IMR-90 (cell line): ENCODE data around the gene RHBDD1.

Experiments used
- BHLHE40 ChIP-seq: fragments of 150-350 bp; IDR thresholded peaks from 2 replicates; pipeline ENCODE4 v1.6.1; 2016; ENCODE audit warnings: mild to moderate bottlenecking, low read depth, low read length
- POLR2A ChIP-seq: IDR thresholded peaks from 2 replicates; pipeline ENCODE4 v1.6.1; 2012; ENCODE audit warnings: mild to moderate bottlenecking, low read depth, low read length
- RAD21 ChIP-seq: IDR thresholded peaks from 2 replicates; pipeline ENCODE4 v1.6.1; 2012; ENCODE audit warnings: low read length, improper control_type of control experiment
- TF ChIP-seq, protein P1 (sequence below): conservative IDR thresholded peaks from 2 replicates; pipeline ENCODE4 v1.5.1; 2012; ENCODE audit warnings: mild to moderate bottlenecking, low read depth, low read length, improper control_type of control experiment

DNA sequence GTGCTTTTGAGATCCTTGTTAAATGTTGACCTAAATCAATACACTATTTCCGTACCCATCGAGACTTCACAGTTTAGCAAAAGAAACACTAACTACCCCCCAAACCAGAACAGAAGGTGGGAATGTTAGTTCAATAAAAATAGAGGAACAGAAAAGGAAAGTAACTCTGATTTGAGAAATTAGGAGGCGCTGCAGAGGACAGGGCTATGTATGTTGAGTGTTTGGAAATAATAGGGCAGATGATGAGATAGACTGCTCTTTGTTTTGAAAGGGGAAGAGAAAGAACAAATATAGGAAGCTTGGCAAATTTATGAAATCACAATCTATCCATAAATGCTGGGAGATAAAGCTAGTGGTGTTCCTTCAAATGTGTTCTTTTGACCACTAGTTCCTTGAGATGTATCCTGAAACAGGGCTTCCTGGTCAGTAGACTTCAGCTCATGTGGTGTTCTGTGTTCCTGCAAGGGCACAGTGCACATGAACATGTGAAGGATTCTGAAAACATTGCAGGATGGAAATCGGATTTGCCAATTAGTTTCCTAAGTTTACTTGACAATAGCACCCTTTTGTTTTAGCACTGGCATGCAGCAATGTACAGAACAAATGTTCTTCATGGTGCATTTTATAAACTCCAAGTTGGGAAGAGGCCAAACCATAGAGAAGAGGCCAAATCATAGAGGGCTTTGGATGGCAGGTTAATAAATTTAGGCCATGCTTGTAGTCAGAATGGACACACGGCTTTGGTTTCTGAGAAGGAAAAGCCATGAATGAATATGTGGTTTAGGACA lies 39.8 kb downstream of the RHBDD1 start:
- TF ChIP-seq, protein P1, sequence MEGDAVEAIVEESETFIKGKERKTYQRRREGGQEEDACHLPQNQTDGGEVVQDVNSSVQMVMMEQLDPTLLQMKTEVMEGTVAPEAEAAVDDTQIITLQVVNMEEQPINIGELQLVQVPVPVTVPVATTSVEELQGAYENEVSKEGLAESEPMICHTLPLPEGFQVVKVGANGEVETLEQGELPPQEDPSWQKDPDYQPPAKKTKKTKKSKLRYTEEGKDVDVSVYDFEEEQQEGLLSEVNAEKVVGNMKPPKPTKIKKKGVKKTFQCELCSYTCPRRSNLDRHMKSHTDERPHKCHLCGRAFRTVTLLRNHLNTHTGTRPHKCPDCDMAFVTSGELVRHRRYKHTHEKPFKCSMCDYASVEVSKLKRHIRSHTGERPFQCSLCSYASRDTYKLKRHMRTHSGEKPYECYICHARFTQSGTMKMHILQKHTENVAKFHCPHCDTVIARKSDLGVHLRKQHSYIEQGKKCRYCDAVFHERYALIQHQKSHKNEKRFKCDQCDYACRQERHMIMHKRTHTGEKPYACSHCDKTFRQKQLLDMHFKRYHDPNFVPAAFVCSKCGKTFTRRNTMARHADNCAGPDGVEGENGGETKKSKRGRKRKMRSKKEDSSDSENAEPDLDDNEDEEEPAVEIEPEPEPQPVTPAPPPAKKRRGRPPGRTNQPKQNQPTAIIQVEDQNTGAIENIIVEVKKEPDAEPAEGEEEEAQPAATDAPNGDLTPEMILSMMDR = no peak
- no peak for TF ChIP-seq RAD21
- no peak for TF ChIP-seq POLR2A
- TF ChIP-seq BHLHE40 = no peak
